KG1 (cell line): ENCODE measurements around the gene KRTAP27-1.

Experiments used
- DNase-seq: peaks from one replicate; lab custom pipeline; 2025; lab: John Stamatoyannopoulos, UW

The KRTAP27-1 gene, protein sequence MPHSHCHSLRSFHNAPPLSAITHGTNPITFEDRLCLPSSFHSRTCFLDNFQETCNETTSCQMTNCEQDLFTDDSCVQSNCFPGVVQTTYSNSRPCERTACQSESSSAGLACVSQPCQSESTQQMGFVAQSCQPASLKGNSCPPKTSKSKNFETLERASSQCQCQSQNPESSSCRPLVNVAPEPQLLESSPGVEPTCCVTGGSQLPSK

DNA sequence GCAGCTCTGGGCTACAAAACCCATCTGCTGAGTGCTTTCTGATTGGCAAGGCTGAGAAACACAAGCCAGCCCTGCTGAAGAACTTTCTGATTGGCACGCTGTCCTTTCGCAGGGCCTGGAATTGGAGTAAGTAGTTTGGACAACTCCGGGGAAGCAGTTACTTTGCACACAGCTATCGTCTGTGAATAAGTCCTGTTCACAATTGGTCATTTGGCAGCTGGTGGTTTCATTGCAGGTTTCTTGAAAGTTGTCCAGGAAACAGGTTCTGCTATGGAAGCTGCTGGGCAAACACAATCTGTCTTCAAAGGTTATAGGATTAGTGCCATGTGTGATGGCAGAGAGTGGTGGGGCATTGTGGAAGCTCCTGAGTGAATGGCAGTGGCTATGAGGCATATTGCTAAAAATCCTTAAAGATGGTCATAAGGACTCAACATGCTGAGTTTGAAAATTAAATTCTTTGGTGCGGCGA, at the start of gene KRTAP27-1:
TSS of gene KRTAP27-1 (minus strand) at position 419 of the 469 bp plus-strand sequence. CDS start at position 393, 26 bp downstream.
- DNase-seq = no peak

DNA sequence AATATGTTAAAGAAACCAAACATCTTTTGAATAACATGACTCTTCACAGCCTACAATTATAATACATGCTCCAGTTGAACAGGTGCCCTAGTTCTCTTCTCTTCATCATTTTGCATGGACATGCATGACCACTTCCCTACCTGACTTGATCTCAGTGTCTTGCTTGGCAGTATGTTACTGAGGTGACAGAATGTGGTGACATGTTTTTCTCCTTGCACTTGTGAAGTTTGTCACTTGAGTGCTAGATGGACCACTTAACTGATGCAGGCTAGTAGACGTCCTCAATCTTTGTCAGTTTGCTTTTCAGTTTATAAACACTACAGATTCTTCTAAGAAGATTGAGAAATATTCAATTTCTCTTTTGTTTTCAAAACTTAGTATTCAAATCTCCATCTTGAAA, 44.7 kb upstream of the KRTAP27-1 start:
- no peak for DNase-seq

DNA sequence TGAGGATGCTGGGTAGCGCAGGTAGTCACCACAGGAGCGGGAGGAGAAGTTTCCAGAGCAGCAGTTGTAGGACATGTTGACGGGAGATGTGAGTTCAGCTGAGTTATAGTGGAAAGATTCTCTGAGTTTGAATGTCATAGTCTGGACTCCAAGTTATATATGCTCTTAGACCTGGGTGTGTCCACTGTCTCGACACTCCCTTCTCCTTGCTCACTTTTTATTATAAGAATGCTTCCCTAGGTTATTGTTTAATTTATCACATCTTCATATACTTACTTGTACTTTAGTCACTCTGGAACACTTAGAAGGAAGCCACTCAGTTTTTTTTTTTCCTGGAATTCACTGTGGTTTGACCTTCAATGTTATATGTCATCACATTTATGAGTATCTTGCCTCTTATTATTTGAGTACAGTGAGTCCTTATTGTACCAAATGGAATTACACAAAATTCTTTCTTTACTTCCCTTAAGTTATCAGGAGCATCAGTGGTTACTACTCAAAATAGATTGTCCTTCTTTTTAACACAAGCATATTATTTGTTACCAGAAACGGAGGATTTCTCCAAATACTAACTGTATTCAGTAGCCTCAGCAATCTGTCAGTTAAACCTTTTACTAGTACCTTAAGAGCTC, 34.8 kb upstream of the KRTAP27-1 start, which contains the start of gene KRTAP13-2:
TSS of gene KRTAP13-2 (minus strand) at position 133 of the 632 bp plus-strand sequence. CDS start at position 75, 58 bp downstream.
- DNase-seq = no peak

DNA sequence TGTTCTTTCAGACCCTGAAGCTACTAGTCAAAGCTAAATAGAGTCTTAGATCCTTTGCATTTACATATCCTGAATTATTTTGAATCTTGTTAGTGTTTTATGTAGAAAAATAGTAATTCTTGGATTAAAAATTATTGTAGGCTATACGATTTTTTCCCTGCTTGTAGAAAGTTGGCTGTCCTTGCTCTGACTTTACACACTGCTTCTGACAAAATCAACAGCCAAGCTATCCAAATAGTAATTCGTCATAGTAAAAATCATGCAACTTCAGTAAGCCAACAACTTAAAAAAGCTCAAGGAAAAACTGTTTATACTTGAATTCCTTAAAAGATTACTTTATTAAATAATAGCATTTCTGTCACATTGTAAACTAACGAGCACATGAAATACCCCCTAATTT, 18.4 kb upstream of the KRTAP27-1 start:
- DNase-seq = no peak

DNA sequence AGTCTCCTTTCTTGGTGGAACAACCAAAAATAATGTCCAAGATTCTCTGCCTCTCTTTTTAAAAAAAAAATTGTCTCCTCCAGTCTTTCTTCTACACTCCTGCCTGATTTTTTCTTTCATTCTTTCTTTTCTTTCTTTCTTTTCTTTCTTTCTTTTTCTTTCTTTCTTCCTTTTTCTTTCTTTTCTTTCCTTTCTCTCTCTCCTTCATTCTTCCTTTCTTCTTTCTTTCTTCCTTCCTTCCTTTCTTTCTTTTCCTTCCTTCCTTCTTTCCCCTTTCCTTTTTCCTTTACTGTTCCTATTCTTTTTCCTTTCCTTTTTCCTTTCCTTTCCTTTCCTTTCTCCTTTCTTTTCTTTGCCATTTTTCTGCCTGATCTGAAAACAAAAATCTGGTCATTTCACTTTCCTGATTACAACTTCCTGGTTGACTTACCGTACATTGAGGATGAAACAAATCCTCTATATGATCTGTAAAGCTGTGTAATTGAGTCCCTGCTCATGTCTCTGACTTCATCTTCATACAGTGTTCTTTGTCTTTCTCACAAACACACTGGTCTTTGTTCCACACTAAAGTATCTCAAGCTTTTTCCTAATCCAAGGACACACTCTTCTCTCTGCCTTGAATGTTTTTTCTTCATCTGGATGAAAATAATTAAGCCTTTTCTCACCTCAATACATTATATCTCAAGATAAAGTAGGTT, 17.0 kb upstream of the KRTAP27-1 start:
- DNase-seq = no peak

DNA sequence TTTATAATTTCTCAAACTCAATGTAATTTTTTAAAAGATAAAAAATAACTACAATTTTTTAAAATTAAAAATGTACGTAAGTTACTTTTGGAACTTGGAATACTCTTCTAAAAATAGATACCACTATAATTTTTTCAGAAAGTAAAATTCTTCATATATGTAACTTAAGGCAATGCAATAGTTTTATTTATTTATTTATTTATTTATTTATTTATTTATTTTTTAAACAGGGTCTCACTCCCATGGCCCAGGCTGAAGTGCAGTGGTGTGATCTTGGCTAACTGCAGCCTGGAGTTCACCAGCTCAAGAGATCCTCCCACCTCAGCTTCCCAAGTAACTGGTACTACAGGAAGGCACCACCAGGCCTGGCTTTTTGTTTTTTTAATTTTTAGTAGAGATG, 14.0 kb upstream of the KRTAP27-1 start:
- DNase-seq = no peak

DNA sequence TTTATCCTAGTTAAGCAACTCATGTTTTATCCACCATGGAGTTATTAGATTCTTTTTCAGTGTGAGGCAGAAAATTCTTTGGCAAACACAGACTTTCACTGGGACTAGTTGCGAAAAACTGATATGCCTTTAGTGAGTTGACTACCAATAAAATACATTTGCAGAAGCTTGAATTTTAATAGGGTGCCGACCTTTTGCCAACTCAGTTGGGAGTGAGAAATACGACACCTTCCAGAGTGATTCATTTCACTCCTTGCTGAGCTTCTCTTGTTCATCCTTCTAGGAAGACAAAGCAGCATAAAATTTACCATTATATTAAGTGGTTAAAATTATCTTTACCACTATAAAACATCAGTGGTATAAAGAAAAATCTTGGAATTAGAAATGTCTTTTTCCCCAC, 12.1 kb upstream of the KRTAP27-1 start:
- DNase-seq = no peak

DNA sequence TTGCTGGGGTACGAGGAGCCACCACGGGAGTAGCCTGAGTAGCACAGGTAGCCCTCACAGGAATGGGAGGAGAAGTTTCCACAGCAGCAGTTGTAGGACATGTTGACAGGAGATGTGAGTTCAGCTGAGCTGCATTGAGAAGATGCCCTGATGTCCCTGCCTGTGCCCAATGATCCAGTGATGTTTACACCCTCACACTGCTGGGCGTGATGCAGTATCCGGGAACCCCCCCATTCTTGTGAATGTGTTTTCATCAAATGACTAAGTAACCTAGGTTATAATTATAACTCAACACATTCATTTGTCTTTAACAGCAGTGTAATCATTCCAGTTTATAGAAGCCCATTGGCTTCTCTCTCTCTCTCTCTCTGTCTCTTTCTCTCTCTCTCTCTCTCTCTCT, 11.0 kb upstream of the KRTAP27-1 start, which contains the start of gene KRTAP23-1:
TSS of gene KRTAP23-1 (minus strand) at position 101 of the 400 bp plus-strand sequence. CDS start at position 101, 0 bp downstream.
- no peak for DNase-seq

DNA sequence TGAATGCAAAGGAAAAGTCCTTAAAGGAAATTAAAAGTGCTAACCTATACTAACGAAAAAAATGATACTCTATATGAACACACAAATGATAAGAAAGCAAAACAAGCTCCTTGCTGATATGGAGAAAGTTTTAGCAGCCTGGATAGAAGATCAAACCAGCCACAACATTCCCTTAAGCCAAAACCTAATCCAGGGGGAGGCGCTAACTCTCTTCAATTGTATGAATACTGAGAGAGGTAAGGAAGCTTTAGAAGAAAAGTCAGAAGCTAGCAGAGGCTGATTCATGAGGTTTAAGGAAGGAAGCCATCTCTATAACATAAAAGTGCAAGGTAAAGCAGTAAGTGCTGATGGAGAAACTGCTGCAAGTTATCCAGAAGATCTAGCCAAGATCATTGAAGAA, 7.5 kb upstream of the KRTAP27-1 start:
- no peak for DNase-seq

DNA sequence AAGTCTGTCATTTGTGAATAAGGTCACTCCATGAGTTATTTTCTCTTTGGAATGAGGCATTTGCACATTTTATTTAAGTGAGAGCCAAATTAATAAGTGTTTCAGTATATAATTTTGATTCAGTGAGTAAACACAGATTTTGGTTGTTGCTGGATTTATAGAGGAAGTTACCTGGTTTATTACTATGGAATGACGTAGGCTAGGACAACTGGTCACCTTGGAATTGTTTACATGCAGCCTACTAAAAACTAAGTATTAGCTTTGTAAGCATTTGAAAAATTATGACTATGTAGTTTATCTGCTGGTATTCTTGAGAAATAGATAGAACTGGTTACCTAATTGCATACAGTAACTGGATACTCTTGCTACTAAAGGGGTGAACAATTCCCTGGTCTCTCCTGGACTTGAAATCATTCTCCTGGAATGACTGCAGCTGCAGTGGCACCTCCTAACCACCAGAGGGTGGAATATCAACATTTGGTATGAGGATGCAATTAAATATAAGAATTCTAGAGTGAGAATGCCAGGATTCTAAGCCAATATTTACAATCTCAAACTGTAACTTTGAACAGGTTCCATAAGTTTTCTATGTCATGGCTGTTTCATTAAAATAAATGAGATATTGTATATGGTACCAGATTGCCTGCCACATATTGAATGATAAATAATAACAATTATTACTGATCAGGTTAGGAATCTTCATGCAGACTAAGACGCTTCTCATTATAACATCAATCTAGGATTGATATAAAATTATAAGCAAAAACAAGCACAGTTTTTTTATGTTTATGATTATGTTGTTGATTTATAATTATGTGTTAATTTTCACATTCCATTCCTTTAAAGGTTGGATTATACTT, 3.5 kb upstream of the KRTAP27-1 start:
- peak; percentile 1 for DNase-seq

DNA sequence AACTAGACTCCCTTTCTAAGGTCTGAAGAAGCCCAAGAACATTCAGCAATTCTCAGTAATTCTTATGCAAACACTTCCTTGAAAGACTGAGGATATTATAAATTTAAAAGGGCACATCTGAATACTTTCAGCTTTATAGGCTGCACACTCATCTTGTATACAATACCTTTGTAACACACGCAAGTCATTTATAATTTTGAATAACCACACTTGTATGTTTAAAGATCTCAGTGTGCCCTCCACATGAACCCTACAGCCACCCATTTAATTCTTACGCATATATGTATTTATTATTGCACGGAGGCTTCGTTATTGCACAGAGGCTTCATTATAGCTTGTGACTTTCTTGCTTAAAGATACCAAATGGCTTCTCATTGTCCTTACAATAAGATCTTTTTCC, 1.2 kb upstream of the KRTAP27-1 start:
- no peak for DNase-seq

DNA sequence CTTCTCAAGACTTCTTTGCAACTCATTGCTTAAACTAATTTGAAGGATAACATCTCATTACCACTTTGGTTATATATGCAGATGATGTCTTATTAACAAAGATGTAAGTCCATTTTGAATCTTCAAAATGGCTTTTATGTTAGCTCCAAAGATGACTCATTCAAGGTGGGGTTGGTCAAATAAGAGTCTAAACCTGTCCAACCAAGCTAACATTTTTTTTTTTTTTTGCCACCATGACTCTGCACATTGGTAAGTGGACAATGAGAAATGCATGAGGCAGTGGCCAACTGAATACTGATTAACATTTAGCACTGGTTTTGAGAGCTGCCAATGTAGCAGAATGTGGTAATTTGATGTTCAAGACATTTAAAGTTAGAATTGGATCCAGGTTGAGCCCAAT, 278 bp upstream of the KRTAP27-1 start:
- DNase-seq = no peak

DNA sequence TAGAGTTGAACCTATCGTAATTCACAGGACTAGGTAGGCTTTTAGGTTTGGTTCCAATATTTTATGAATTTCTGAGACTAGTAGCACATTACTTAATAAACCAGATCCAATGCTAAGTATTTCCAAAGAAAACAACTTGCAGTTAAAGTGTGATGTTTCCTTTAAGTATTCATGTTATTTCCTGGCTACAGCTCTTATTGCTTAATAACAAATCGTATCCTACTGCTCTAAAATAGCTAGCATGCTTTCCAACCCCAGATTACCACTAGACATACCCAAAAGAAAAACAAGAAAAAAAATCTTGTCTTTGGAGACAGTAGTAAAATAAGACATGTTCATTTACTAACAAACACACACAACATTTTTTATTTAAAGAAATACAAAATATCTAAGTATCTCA, 898 bp downstream of the KRTAP27-1 start:
- DNase-seq = no peak

DNA sequence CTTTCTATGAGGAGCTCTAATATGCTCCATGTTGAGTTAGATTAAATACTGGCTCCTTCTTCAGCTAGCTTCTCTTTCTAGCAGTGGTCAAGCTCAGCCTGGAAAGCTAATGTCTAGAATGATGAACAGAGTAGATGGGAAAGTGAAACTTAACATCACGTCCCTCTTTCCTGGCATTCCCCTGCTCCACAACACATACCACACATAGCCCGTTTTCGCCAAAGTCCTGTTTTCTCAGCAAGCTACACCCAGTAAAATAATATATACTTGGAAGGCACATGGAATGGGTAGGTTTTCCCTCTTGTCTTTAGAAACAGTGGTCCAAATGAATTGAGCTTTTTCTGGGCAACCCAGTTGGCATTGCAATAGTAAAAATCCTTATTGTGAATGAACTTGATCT, 3.8 kb downstream of the KRTAP27-1 start:
- no peak for DNase-seq

DNA sequence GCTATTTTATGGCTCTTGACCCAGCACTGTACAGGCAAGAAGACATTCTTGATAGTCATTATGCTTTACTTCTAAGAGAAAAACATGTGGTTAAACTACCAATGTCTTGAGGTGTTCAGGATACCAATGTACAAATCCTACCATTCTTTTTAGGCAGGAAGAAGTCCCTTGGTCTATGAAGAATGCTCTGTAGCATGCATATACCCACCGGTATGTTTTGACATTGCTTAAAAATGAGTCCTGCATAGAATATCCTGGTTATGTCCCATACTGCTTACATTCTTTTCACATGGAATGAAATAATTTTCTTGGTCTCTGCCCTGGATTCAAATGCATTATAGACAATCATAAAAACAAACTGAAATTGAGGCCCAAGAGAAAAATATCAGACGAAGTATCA, 4.8 kb downstream of the KRTAP27-1 start:
- DNase-seq = no peak

DNA sequence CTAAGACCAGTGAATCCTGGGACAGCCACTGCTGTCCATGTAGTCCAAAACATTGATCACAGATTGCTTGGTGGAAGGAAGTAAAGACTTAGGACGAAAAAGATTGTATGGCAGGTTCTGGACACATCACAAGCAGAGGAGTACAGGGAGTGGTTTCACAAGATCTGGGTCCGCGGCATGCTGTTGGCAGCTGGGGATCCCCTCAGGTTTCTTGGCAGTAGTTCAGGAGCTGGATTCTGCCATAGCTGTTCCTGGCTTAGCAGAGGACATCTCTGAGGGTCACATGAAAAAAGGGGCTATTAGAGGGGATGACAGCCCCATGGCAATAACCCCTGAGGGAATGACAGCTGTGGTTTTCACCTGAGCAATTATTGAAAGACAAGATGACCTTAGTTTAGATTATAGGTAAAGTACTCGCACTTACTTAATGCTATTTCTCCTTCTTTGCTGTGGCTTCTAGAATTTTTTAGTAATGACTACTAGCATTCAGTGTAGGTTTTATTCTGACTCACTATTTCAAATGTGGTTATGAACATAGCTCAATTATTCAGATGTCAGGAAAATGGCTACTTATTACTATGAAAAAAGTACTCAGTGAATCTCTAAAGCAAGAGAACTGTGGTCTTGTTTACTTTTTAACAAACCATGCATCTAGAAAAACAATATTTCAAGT, 8.2 kb downstream of the KRTAP27-1 start:
- no peak for DNase-seq

DNA sequence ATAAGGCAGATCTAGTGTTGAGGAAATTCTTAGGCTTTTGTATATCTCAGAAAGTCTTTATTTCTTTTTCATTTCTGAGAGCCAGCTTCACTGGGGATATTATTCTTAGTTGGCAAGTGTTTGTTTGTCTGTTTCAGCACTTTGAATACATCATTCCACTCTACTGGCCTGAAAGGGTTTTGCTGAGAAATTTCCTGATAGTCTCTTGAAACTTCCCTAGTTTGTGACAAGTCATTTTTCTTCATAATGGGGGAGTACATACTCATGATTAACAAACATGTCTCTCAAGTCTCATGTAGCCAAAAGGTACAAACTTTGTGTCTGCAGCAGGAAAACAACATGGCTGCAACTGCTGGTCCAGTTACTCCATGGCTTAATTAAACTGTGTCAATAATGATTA, 11.1 kb downstream of the KRTAP27-1 start:
- no peak for DNase-seq

DNA sequence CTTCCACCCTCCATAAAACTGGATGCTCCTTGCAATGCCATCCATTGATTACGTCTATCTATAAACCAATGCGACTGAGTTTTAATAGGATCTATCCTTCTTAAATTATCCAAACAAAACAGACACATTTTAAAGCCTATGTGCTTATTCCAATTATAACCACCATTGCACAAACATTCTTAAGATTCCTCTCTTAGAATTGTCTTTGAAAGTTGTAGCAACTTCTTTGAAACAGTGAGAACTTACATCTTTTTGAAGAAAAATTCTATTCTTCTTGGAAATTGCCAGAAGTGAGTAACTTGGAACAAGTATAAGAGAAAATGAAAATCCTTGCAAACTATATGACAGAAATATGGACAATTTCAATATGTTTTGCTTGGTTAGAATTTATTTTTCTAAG, 17.3 kb downstream of the KRTAP27-1 start, which contains the start of gene KRTAP26-1:
TSS of gene KRTAP26-1 (minus strand) at position 101 of the 400 bp plus-strand sequence. CDS start 280 bp downstream, outside the sequence.
- no peak for DNase-seq

DNA sequence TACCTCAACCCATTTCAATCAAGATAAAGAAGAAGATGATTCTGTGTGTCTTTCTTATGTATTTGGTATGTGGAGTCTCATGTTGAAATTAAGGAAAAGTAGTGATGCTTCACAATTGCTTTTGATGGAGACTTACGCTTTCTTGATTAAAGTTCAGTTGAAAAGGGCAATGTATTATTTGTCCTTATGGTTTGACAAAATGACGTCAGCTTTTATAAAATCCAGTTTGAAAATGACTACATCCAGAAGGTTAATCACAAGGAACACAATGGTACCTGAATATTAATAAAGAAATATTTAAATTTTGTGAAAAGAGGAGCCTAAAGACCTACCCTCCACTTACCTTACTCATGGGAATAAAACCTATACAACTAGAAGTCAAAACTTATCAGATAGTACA, 21.8 kb downstream of the KRTAP27-1 start:
- no peak for DNase-seq

DNA sequence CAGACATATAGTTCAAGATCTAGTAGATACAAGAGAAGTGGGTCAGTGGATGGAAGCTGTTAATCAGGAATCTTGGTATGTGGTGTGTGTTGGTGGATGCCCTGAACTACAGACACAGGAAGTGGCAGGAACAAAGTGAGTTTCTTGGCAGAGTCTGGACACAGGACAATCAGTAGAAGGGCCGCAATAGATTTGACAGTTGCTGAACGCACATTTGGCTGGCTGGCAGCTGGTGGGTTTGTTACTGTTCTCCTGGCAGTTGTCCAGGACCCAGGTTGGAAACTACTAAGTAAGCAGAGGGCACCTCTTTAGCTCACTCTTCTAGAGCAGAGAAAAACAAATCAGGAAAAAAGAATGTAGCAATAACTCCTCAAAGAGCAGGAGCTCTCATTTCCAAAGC, 30.6 kb downstream of the KRTAP27-1 start:
- no peak for DNase-seq

DNA sequence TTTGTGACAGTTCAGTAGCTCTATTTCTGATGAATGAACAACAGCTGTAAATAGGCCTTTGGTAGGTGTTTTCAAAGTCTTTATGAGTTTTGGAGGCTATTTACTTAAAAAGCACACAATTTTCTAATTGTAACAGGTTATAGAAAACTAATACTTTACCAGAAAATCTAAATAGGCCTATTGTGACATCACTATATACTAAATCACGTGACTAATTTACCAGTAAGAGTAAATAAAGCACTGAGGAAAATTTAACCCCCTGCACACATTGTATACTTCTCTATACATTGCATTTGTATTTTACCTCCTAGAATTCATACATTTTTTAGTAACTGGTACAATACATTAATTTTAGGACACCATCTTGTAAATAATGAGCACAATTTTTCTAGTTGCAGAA, 32.4 kb downstream of the KRTAP27-1 start:
- DNase-seq = no peak
